GM18499 (cell line): Measurements from ENCODE around the gene PDYN.
"Not testable (repeated sequence)": the region's sequence is repeated elsewhere in the genome, so short reads cannot be mapped to it uniquely, and the experiment has no call there.

Experiments
- ATAC-seq: cut with Tn5 transposase; IDR thresholded peaks from one replicate; pipeline ENCODE4 v1.9.1; 2021; ENCODE audit warnings: moderate number of reproducible peaks; ENCODE audit not compliant: insufficient read depth, unreplicated experiment

PDYN gene

DNA sequence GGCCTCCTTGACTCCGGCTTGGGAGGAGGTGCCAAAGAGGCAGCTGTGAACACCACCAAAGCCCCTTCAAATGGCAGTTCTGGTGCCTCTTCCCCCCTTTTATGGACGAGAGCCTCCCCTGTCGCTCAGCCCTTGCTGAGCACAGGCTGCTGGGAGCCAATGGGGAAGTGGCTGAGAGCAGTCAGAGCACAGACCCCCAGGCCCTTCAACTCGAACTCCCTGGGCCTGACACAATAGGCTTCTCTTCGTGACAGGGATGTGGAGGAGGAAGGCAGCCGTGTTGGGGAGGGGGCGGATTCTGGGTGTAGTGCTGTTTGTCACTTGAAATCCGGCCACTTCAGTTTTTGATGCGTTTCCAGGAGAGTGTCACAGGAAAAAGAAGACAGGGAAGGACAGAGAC is at the start of gene PDYN:
Gene PDYN, minus strand, starts transcription at position 73 of the 400 bp plus-strand sequence. CDS start 10,974 bp downstream, outside the sequence.
- ATAC-seq: no peak

DNA sequence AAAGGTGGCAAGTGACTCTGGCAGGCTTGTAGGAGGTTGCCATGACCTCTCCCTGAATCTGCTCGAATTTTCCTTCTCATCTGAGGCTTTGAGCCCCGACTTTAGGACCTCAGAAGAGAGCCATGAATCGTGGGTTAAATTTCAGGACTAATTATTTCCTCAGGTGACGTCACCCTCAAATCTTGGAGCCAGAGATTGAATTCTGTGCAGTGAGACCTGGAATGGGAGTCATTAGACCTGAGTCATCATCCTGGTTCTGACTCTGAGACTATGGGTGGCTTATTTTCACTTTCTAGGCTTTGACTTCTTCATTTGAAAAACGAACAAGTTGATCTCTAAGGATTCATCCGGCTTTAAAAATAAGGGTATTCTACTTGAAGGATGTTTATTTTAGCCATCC is 48.5 kb upstream of the PDYN start:
- ATAC-seq: no peak

DNA sequence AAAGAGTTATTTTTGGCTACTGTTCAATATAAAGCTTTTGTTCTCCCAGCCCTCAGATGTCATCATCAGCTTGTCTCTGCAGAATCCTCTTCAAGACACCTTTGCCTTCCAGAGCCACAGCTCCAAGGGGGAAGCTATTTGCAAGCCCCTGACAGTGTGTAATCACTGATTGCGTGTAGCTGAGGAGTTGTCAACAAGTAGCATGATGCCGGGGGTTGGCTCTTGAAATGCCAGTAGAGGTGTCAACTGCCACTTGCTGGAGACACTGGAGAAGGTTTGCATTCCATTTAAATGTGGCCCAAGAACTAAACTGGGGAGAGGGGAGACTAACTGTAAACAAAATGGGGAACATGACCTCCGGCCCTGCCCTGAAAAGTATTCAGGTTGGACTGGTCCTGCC is 44.3 kb upstream of the PDYN start:
- no peak for ATAC-seq

DNA sequence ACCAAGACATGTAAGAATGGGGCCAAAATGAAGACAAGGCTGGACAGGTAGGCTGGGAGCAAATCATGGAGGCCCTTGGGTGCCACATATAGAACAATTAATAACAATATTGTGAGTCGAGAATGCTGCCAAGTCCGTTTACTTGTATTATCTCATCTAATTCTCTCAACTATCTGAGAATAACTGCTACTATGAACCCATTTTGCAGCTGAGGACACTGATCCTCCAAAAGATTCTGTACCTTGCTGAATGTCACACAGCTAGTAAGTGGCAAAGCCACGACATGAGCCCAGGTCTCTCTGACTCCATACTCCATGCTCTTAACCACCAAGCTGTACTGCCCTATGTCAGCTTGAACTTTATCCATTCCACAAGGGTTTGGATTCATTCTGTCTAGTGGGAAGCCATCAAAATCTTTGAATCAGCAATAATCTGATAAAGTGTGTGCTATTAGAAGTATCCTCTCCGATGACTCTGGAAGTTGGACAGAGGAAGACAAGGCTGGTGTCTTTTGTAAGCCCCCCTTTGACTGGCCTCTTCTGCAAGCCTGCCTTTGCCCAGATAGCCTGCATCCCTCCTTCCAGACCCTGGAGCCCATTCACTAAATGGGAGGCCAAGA is 43.5 kb upstream of the PDYN start:
- ATAC-seq: no peak

DNA sequence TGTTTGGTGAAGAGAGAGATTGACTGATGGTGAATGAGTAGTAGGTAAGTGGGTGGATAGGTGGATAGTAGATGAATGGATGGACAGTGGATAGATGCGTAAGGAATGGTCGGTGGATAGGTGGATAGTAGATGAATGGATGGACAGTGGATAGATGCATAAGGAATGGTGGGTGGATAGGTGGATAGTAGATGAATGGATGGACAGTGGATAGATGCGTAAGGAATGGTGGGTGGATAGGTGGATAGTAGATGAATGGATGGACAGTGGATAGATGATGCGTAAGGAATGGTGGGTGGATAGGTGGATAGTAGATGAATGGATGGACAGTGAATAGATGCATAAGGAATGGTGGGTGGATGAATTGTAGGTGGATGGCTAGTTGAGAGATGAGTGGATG is 42.5 kb upstream of the PDYN start:
- not testable (repeated sequence) for ATAC-seq

DNA sequence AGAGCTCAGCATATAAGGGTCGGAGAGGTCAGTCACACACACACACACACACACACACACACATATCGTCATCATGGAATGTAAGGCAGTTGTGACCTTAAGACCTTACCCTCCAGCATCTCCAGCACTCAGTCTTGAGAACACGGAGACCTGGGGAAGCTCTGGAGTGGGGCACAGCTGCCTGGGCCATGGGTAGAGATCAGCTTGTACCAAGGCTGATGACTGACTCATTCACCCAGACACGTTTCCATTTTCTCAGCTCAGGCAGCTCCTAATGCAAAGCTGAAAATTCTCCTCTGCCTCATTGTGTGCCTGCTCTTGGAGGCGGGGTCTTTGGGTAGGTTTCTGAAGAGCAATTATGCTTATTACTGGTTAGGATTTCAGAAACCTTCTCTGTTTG is 38.3 kb upstream of the PDYN start:
- no peak for ATAC-seq

DNA sequence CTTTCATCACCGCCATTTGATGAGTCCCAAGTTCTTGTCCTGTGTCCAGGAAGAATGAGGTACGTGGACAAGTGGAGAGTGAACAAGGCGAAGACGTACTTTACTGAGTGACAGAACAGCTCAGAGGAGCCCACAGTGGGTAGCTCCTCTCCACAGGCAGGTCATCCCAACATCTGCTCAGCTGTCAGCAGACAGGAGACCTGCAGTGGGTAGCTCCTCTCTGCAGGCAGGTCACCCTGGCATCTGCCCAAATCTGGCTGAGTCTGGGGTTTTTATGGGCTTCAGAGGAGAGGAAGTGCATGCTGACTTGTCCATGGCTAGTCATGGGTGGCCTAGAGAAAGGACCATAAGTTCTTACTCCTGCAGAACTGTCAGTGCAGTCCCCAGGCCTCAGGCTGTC is 32.7 kb upstream of the PDYN start:
- ATAC-seq: no peak

DNA sequence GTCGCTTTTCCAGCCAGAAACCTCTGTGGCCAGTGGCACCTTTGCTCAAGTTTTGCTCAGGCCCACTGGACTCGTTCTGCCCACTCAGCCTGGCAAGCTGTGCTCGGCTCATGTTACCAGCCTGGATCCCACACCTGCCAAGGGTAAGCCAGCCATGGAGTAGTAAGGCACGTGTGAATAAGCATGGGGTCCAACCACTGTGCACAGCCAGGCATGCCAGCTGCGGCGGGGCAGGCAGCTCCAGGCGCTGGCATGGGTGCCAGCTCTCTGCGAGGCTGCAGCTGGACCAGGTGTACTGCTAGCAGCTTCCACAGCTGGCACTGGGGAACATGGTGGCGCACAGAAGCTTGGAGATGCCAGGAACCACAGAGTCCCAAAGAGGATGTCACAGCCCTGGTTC is 32.1 kb upstream of the PDYN start:
- no peak for ATAC-seq

DNA sequence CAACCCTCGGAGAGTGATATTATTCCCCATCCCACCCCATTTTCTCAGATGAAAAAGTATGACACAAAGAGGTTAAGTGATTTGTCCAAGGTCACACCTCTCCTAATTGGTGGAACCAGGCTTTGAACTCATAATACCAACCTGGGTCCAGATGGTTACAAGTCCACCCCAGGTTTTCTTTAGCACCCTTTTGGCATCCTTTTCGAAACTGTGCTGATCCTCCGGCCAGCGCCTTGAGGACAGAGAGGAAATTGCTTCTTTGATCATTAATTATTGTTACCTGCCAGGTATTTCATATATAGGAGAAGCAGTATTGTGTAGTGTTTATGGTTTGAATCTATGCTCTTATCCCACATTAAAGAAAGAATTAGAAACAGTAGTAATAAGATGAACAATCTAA is 29.3 kb upstream of the PDYN start:
- no peak for ATAC-seq

DNA sequence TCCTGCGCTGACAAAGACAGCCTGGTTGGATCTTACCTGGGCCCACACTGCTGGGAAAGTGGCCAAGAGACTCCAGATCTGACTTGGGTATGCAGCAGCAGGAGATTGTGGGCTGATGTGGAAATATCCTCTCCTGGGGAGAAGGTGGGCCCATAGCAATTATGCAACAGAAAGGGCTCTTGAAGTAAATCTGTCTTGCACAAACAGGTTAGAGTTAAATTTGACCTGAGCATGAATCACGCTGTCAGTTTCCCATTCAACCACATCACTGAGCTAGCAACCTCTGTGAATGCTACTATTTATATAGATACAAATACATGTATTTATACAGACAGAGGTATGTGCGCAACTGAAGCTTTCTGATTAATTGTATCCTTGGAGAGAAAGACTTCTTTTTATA is 28.3 kb upstream of the PDYN start:
- ATAC-seq: no peak

DNA sequence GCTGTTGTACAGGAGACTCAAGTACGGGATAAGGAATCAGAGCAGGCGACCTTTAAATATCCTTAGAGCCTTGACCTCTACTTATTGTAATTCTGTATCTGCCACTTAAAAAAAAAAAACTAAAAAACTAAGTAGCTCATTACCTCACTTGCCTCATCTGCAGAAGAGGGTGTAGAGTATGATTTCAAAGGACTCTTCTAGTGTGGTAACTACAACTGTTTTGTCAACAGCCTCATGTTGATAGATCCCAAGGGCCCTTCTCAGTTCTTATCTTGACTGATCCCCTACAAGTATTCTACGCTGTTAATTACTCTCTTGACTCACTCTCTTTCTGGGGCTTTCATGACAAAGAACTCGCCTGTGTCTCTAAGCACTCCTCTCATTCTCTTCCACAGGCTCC is 16.7 kb upstream of the PDYN start:
- ATAC-seq: no peak

DNA sequence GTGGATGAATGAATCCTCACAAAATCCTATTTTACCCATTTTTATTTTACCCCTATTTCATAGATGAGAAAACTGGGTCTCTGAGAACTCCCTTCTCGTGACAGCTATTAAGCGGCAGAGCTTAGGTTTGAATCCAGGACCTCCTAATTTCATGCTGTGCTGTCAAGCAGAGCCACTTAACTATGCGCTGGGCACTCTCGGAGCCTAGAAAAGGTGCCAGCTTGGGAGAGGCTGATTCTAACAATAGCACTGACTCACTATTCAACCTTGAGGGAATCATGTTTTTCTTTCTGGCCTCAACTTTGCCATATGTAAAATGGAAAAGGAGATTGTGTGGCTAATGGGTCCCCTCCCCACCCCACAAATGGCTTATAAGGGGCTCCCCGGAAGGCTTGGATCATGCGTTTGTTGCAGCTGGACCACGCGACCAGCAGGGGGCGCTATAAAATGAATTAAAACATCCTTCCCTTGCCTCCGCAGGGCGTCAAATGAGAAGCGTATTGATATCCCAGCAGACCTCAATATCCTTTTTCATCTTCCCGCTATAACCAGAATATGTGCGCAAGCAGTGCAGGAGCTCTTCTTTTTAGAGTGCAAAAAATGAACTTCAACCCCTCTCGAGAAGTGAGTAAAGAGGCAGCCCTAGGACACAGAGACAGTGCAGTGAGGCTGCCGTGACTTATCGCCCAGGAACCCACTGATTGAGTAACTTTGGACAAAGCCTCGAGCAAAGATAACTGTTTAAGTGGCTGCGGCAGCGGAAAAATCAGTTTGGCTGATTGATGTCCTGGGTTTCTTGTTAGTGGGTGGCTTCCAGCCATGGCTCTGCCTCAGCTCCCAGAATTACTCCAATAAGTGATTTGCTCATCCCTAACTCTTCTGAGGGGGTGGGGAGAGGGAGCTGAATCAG is 12.8 kb upstream of the PDYN start:
- ATAC-seq: no peak

DNA sequence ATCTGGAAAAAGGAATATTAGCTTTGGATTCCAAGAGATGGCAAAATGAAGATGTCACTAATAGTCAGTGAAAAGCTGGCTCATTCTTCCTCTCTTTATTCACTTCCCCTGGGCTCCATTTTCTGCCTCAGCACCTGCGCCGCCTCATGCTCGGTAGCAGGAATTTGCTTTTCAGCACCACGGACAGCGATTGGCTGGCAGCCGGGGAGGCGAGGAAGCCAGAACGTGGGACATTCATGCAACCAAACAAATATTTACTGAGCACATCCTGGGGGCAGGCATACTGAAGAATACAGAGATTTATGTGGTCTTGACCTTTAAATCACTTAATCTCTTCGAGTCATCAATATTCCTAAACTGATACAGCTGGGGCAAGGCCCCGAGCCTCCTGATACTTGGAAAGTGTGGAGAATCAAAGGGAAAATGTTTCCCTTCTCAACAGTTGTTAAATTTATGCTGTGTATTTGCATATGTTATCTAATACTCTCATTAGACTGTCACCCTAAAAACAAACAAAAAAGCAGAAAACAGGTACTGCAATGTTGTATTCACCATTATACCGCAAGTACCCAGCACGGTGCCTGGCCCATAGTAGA is 12.1 kb upstream of the PDYN start:
- no peak for ATAC-seq

DNA sequence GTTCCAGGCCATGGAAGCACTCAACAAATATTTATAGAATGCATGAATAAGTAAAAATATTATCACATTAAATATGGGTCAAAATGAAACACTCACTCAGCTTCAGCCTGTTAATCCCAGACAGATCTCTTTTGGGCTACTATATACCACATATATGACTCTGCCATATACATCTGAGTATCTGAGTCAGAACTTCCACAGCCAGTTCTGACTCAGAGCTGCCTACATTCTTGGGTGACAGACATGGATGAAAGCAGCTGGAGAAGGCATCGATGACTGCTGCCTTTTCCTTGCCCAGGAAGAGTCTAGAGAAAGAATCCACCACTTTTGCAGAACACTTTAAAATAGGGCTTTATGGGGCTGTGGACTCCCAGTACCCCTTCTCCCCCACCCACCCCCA is 11.5 kb upstream of the PDYN start:
- no peak for ATAC-seq

DNA sequence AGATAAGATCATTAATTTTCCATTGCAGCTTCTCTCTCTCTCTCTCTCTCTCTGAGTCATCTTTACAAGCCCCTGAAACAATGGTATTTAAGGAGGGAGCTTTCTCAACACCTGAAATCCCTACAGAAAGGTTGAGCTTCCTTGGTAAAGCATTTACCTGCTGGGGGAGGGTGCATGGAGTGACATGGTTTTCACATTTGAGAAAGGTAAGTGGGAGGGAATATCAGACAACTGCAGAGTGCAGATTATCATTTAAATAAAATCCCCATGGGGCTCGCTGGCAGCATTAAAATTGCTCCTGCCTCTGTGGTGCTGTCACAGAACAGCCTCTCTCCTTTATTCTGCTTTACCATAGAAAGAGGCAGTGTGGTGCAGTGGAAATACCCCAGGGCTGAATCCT is 10.3 kb upstream of the PDYN start:
- no peak for ATAC-seq

DNA sequence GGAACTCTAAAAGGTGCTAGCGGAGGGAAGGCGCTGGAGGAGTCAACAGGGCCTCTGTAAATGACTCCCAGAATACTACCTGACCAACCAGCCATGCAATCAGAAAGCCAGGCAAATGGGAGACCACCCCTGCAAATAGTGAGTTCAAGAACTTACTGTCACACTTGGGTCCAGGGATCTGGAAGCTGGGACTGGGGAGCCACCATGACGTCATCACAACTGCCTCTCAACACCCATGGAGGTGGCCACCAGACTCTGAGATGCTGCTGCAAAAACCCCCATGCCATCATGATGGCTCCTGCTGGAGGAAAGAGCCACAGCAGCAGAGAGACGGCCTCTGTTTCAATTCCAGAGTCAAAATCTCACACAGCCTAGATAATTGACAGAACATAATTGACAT is 8.5 kb upstream of the PDYN start:
- ATAC-seq: no peak

DNA sequence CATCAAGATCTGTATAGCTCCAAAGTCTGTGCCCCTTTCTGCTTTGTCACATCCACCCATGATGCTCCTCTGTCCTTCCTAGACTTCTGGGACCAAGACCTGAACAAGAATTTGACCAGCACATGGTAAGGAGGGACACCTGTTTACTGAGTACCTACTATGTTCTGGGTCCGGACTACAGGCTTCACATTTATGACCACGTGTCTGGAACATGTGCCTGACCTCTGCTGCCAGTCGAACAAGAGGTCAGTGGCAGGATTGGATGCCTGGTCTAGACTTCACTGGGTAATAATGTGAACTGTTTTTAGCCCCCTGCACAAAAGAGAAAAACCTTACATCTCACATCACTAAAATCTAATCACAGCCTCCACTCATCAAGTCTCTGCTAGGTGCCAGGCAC is 7.3 kb upstream of the PDYN start:
- ATAC-seq: no peak

DNA sequence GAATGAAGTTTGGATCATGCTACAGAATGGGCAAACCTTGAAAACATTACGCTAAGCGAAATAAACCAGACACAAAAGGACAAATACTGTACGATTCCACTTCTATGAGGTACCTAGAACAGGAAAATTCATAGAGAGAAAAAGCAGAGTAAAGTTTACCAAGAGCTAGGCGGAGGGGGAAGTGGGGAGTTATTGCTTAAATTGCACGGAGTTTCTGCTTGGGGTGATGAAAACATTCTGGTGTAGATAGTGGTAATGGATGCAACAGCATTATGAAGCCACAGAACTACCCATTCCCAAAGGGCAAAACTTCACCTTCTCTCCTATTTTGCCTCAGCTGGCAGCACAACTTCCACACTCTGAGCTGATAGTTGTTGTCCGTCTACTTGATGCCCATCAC is 6.4 kb upstream of the PDYN start:
- ATAC-seq: no peak

DNA sequence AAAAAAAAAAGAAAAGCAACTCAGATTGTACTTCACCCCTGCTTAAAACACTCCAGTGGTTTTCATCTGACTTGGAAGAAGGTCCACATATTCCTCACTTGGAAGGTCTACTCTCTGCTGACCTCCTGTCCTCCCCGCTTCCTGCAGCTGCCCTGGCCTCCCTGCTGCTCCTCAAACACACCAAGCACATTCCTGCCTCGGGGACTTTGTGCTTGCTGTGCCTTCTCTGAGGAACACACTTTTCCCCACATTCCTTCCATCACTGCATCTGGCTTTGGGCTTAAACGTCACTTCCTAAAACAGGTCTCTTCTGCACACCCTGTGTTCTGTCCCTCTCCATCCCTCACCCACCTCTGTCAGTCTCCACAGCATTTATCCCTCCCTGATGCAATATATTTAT is 4.9 kb upstream of the PDYN start:
- no peak for ATAC-seq

DNA sequence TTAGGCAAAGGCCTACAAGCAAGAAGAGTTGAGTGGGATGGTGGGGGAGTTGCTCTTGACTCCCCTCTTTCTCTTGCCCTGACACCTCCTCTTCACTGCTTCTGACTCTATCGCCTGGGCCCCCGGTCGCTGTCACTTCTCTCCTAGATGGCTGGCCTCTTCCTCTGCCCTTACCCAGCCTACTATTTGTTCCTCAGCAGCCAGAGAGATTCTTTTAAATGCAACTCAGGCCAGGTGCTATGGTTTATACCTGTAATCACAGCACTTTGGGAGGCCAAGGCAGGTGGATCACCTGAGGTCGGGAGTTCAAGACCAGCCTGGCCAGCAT is 4.3 kb upstream of the PDYN start:
- no peak for ATAC-seq

DNA sequence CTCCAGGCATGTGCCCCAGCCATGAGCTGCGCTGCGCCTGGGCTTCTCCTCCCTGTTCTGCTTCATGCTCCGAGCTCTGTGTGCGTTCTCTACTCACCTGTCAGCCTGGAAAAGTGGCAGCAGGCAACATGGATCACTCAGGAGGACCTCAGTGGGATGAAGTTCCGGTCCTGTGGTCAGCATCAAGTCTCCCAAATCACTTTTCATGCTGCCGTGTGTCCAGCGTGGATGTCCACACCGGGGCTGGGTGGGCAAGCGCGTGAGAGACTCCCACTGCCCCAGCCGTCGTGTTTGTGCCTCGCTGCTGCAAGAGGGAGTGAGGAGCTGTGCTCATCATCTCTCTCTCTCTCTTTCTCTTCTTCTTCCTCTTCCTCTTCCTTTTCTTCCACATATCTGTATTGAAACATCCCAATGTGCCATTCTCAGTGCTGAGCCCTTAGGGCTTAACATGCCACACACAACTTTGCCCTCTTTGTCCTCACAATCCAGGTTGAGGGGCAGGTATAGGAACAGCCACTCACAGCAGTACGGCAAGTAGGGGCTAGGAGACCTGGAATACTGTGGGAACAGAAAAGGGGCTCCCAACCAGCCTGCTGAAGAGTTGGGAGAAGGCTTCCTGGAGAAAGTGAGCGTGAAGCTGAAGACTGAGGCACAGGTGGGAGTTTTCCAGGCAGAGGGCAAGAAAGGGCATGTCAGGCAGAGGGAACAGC is 3.8 kb upstream of the PDYN start:
- ATAC-seq: no peak
